Activated naive CD4-positive, alpha-beta T cell treated with anti-CD3 and anti-CD28 coated beads, Interleukin-2, amount 50 U/mL, for 16 hours (primary cell): ENCODE results near the gene TBC1D17.
A peak's percentile ranks its signal among the peaks of the same experiment; 100 is the strongest.

ENCODE experiments used
- DNase-seq: peaks from one replicate; pipeline ENCODE4 v3.0.0-alpha.2; 2020

Gene TBC1D17

GRCh38 chr19:49849433-49850220, 27.9 kb upstream of the TBC1D17 start:
- no peak for DNase-seq

DNA sequence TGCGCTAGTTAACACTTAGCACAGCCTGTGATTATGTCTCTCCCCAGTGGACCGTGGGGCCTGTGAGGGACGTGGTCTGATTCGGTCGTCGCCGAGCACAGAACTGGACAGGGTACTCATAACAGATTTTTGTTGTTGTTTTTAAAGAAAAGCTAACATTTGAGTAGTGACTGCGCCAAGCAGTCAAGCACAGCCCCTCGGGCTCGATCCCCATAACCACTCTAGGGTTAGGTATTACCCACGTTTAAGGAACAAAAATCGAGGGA, 27.3 kb upstream of the TBC1D17 start:
- no peak for DNase-seq

- peak; percentile 88 for DNase-seq
Observed at GRCh38 chr19:49850487-49851342, 26.8 kb upstream of the TBC1D17 start, which contains the start of gene PTOV1. Gene PTOV1 (plus strand): TSS chr19:49851159.

GRCh38 chr19:49851456-49852259, 25.8 kb upstream of the TBC1D17 start:
- DNase-seq: peak; percentile 46

GRCh38 chr19:49852631-49853126, 24.8 kb upstream of the TBC1D17 start:
- DNase-seq: no peak

- DNase-seq: no peak
Observed at GRCh38 chr19:49853852-49854377, 23.6 kb upstream of the TBC1D17 start.

GRCh38 chr19:49854378-49855263, 22.9 kb upstream of the TBC1D17 start:
- no peak for DNase-seq

DNA sequence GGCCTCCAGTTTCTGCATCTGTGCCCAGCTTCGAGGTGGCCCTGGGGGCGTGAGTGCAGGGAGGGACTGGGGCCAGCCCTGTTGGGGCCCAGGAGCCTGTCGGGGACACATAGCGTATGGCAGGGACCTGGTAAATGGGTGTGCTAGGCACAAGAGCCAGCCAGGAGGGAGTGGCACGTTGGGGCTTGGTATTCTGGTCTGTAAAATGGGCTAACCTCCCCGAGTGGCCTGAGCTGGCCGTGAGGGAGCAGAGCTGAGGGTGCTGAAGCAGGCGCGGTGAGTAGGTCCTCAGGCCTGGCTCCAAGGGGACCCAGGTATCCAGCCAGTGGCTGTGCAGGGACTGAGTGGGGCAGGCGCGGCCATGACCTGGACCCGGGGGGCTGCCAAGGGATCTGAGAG, 22.2 kb upstream of the TBC1D17 start:
- no peak for DNase-seq

DNA sequence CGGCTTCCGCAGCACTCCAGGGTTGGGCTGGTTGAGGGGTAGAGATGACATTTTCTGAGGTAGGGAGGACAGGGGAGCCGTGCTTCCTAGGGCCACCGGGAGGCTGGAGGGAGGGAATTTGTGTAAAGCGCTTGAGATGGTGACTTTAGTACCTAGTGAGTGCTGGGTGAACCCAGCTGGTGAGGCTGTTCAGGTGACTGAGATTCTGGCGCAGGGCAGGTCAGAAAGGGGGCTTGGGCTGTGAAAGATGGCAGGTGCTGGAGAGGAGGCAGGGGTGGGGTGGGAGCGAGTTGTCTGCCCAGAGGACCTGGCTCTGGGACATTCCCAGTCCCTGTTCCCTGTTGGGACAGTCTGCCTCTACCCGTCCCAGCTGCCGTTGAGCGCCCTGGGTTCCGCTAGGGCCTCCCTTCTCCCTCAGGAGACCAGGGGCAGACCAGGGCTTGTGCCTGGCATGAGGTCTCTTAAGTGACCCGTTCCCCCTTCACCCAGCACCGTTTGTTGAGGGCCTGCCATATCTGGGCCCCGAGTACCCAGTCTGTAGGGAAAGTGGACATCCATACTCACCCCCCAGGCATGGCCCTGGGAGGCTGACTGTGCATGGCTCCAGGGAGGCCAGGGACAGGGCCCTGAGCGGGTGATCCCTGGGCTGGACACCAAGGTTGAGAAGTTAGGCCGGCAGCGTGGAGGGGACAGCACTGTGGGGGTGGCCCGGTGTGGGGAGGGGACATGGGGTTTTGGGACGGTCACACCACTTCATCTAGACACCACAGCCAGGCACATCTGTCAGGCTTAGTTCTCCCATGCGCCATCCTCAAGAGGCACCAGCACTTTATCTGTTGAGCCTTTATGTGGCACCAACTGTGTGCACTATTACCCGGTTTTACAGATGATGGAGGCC, 21.6 kb upstream of the TBC1D17 start:
- DNase-seq: no peak

GRCh38 chr19:49856574-49857021, 20.9 kb upstream of the TBC1D17 start:
- DNase-seq: no peak

DNA sequence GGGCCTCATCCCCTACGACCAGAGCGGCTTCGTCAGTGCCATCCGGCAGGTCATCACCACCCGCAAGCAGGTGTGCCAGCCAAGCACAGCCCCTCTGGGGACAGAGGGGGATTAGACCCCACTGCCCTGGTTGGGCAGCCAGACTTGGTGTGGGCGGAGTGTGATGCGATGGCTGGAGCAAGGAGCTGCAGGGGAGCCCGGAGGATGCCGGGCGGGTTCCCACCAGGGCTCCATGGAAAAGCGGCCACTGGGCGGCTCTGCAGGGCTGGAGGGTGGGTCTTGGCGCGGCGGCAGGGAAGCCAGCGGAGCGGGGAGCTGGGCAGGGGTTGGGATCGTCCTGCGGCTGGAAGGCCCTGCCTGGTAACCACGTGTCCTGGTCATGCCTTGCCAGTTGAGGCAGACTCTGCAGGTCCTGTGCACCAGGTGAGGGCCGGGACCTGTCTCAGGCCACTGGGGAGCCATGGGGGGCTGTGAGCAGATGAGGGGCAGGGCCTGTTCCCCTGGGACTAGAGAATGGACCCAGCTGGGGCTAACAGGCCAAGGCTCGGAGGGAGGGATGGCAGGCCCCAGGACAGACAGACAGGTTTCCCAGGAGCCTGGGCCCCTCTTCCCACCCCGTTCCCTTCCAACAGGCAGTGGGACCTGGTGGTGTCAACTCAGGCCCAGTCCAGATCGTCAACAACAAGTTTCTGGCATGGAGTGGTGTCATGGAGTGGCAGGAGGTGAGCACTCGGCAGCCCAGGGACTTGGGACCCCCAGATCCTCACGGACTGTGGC, 20.3 kb upstream of the TBC1D17 start:
- DNase-seq: no peak

DNA sequence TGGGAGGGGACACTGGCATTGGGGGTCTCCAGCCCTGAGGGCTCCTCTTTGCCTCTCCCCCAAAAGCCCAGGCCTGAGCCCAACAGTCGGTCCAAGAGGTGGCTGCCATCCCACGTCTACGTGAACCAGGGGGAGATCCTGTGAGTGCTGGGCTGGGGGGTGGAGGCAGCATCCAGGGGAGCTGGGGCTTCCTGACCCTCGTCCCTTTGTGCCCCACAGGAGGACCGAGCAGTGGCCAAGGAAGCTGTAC, 19.7 kb upstream of the TBC1D17 start:
- DNase-seq: no peak

GRCh38 chr19:49858088-49858985, 19.2 kb upstream of the TBC1D17 start:
- DNase-seq: no peak

GRCh38 chr19:49859682-49860335, 17.7 kb upstream of the TBC1D17 start:
- no peak for DNase-seq

GRCh38 chr19:49860336-49861102, 17.0 kb upstream of the TBC1D17 start:
- no peak for DNase-seq

- no peak for DNase-seq
Observed at GRCh38 chr19:49861107-49861506, 16.4 kb upstream of the TBC1D17 start.

GRCh38 chr19:49861541-49862378, 15.7 kb upstream of the TBC1D17 start:
- DNase-seq: no peak
